Endodermal cell (in vitro differentiated cells): Measurements from ENCODE around the gene LRRTM2. TPM values are rescaled to one million over a fixed set of nuclear protein-coding genes. Genes with fewer than 3 reads are reported as not detected.

ENCODE experiments used
- DNase-seq: peaks from one replicate; pipeline ENCODE4 v3.0.0-alpha.2; 2017
- H3K27ac ChIP-seq: 2 replicates; pipeline ENCODE4 v1.5.1; 2013; ENCODE audit warnings: mild to moderate bottlenecking, low read depth, low read length, moderate library complexity
- H3K27me3 ChIP-seq: 2 replicates; pipeline ENCODE4 v1.6.1; 2013; ENCODE audit warnings: mild to moderate bottlenecking, low read length, moderate library complexity; ENCODE audit not compliant: insufficient read depth, control insufficient read depth, poor library complexity, severe bottlenecking
- H3K36me3 ChIP-seq: 2 replicates; pipeline ENCODE4 v1.7.0; 2013; ENCODE audit warnings: mild to moderate bottlenecking, low read length, moderate library complexity; ENCODE audit not compliant: control insufficient read depth, insufficient read depth
- H3K4me1 ChIP-seq: one replicate; pipeline ENCODE4 v1.7.0; 2013; ENCODE audit warnings: low read length; ENCODE audit not compliant: control insufficient read depth, insufficient read depth
- H3K4me3 ChIP-seq: 2 replicates; pipeline ENCODE4 v1.5.1; 2013; ENCODE audit warnings: mild to moderate bottlenecking, low read length, moderate library complexity
- H3K9ac ChIP-seq: 2 replicates; pipeline ENCODE4 v1.6.1; 2013; ENCODE audit warnings: mild to moderate bottlenecking, low read length, moderate library complexity; ENCODE audit not compliant: poor library complexity, severe bottlenecking; ENCODE audit errors: extremely low read depth
- H3K9me3 ChIP-seq: 2 replicates; pipeline ENCODE4 v1.6.1; 2013; ENCODE audit warnings: mild to moderate bottlenecking, low read length, moderate library complexity; ENCODE audit not compliant: control insufficient read depth
- H3K27ac Mint-ChIP-seq: 2 replicates; pipeline ENCODE4 v1.8.0; 2020; ENCODE audit warnings: mixed read lengths
- H3K27me3 Mint-ChIP-seq: 2 replicates; pipeline ENCODE4 v1.8.0; 2021; ENCODE audit warnings: mild to moderate bottlenecking, mixed read lengths; ENCODE audit not compliant: insufficient read depth
- H3K36me3 Mint-ChIP-seq: 2 replicates; pipeline ENCODE4 v1.8.0; 2020; ENCODE audit warnings: low read depth, mixed read lengths
- H3K4me1 Mint-ChIP-seq: 2 replicates; pipeline ENCODE4 v1.8.0; 2020; ENCODE audit warnings: mixed read lengths
- H3K4me3 Mint-ChIP-seq: 2 replicates; pipeline ENCODE4 v1.8.0; 2020; ENCODE audit warnings: mild to moderate bottlenecking, moderate library complexity, mixed read lengths
- H3K9me3 Mint-ChIP-seq: 2 replicates; pipeline ENCODE4 v1.8.0; 2020; ENCODE audit warnings: mild to moderate bottlenecking, mixed read lengths
- WGBS, 2 experiments: methylation state at CpG; one replicate each; pipeline versions ENCODE4 v1.1.5 to v1.1.7; 2013; ENCODE audit warnings: missing lambda C conversion rate in 2 of 2, mixed read lengths in 1 of 2; ENCODE audit not compliant: insufficient coverage in 1 of 2, insufficient read length in 1 of 2; 5-methylcytosine and 5-hydroxymethylcytosine counted together
- total RNA-seq, 2 donors: library from RNA; stranded (reverse); fragmentation: NEBNext Ultra II Directional in 1 of 2; extraction: Animal tissue kit (Norgen Biotek cat#: 25700) in 1 of 2; gene quantifications; 2 replicates in 1 of 2; 3 replicates in 1 of 2; pipeline ENCODE4 v1.2.1, GENCODE V29; 2021
- TF ChIP-seq, protein P1 (sequence below): fragments of 200-600 bp; sonication (generic); conservative IDR thresholded peaks from 2 replicates; pipeline ENCODE4 v1.5.0; 2021; ENCODE audit warnings: antibody characterized with exemption, mild to moderate bottlenecking

Gene LRRTM2
- total RNA-seq, 2 donors from 2014 or later, result not detected

DNA sequence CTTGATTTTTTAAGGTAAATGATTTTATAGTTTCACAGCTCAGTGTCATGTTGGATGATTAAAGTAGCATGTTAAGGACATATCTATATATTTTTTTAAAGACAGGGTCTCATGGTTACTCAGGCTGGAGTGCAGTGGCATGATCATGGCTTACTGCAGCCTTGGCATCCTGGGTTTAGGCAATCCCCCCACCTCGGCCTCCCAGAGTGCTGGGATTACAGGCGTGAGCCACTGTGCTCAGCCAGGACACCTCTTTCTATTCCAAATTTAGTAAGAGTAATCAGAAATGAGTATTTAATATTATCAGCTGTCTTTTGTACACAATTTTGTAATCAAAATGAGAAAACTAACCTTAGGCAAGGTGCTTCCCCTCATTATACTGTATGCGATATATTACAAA lies 38.6 kb upstream of the LRRTM2 start:
- Histone ChIP-seq H3K4me1 (no peaks in the 10 kb centered on the region), H3K4me3 (no peak overlapping the region), H3K9me3 (no peaks in the 10 kb centered on the region), H3K27me3 (no peaks in the 10 kb centered on the region), H3K36me3 (peaks cover 66% of the 10 kb centered on the region), H3K9ac (no peak overlapping the region), H3K27ac (no peak overlapping the region)
- DNase-seq, result peak; percentile 11
- TF ChIP-seq, protein P1, sequence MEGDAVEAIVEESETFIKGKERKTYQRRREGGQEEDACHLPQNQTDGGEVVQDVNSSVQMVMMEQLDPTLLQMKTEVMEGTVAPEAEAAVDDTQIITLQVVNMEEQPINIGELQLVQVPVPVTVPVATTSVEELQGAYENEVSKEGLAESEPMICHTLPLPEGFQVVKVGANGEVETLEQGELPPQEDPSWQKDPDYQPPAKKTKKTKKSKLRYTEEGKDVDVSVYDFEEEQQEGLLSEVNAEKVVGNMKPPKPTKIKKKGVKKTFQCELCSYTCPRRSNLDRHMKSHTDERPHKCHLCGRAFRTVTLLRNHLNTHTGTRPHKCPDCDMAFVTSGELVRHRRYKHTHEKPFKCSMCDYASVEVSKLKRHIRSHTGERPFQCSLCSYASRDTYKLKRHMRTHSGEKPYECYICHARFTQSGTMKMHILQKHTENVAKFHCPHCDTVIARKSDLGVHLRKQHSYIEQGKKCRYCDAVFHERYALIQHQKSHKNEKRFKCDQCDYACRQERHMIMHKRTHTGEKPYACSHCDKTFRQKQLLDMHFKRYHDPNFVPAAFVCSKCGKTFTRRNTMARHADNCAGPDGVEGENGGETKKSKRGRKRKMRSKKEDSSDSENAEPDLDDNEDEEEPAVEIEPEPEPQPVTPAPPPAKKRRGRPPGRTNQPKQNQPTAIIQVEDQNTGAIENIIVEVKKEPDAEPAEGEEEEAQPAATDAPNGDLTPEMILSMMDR, result no peak
- Mint-ChIP-seq H3K9me3 (no peaks in the 10 kb centered on the region), H3K27me3 (no peaks in the 10 kb centered on the region), H3K36me3 (peaks cover 37% of the 10 kb centered on the region), H3K4me1 (peaks cover 5% of the 10 kb centered on the region), H3K27ac (no peak overlapping the region), H3K4me3 (no peak overlapping the region)
- WGBS, 2 experiments, result 95% methylated on average over 3 of the region's 3 CpGs; no CpG with 5 or more reads in 1 of the 2 experiments

DNA sequence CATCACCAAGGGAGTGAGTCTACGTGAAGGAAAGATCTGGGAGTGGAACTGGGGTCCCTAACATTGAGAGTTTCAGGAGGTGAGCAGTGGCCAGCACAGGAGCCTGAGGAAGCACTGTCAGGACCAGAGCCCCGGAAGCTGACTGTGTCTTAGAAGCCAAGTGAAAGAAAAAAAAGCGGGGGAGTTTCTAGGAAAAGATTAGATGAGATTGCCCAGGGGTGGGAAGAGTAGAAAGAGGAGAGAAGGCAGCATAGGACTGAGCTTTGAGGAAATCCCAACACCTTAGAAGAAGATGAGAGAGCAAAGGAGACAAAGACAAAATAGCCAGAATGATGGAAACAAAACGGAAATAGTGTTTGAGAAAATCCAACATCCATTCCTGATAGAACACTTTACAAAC lies 37.0 kb upstream of the LRRTM2 start:
- peaks cover 5% of the 10 kb centered on the region for H3K4me1 Mint-ChIP-seq
- no peak overlapping the region for H3K27ac ChIP-seq
- H3K27me3 ChIP-seq, result no peaks in the 10 kb centered on the region
- WGBS, 2 experiments, result 91 to 98% methylated on average over 4 of the region's 4 CpGs
- H3K4me1 ChIP-seq, result no peaks in the 10 kb centered on the region
- H3K4me3 Mint-ChIP-seq, result no peak overlapping the region
- peak overlapping the region; percentile 1 for H3K27ac Mint-ChIP-seq
- H3K9me3 ChIP-seq, result no peaks in the 10 kb centered on the region
- no peaks in the 10 kb centered on the region for H3K27me3 Mint-ChIP-seq
- H3K9ac ChIP-seq, result no peak overlapping the region
- no peaks in the 10 kb centered on the region for H3K9me3 Mint-ChIP-seq
- DNase-seq, result no peak
- peaks cover 55% of the 10 kb centered on the region for H3K36me3 ChIP-seq
- H3K36me3 Mint-ChIP-seq, result peaks cover 49% of the 10 kb centered on the region
- TF ChIP-seq, protein P1, result no peak
- H3K4me3 ChIP-seq, result no peak overlapping the region

DNA sequence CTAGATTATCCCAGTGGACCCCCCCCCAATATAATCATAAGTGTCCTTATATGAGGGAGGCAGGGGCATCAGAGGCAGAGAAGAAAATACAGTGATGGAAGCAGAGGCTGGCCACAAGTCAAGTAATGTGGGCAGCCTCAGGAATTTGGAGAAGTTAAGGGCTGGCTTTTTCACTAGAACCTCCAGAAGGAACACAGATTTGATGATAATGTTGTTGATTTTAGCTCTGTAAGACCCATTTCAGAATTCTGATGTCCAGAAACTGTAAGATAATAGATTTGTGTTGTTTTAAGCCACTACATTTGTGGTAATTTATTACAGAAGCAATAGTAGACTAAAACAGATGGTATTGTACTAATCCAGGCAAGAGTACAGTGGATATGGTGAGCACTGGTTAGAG lies 36.3 kb upstream of the LRRTM2 start:
- Histone ChIP-seq H3K4me1 (no peaks in the 10 kb centered on the region), H3K27me3 (no peaks in the 10 kb centered on the region), H3K36me3 (peaks cover 58% of the 10 kb centered on the region), H3K27ac (no peak overlapping the region), H3K4me3 (no peak overlapping the region), H3K9ac (no peak overlapping the region), H3K9me3 (no peaks in the 10 kb centered on the region)
- H3K36me3 Mint-ChIP-seq, result peaks cover 54% of the 10 kb centered on the region
- H3K4me1 Mint-ChIP-seq, result peaks cover 5% of the 10 kb centered on the region
- H3K27me3 Mint-ChIP-seq, result no peaks in the 10 kb centered on the region
- H3K9me3 Mint-ChIP-seq, result no peaks in the 10 kb centered on the region
- TF ChIP-seq, protein P1, result no peak
- no peak for DNase-seq
- H3K4me3 Mint-ChIP-seq, result no peak overlapping the region
- no peak overlapping the region for H3K27ac Mint-ChIP-seq
